Activated CD4-positive, CD25-positive, alpha-beta regulatory T cell (primary cell): ENCODE data around the gene GPS1.

Source experiments
- DNase-seq, 4 experiments: peaks; one replicate each; lab custom pipeline; 2025; lab: John Stamatoyannopoulos, UW

GPS1 gene

DNA sequence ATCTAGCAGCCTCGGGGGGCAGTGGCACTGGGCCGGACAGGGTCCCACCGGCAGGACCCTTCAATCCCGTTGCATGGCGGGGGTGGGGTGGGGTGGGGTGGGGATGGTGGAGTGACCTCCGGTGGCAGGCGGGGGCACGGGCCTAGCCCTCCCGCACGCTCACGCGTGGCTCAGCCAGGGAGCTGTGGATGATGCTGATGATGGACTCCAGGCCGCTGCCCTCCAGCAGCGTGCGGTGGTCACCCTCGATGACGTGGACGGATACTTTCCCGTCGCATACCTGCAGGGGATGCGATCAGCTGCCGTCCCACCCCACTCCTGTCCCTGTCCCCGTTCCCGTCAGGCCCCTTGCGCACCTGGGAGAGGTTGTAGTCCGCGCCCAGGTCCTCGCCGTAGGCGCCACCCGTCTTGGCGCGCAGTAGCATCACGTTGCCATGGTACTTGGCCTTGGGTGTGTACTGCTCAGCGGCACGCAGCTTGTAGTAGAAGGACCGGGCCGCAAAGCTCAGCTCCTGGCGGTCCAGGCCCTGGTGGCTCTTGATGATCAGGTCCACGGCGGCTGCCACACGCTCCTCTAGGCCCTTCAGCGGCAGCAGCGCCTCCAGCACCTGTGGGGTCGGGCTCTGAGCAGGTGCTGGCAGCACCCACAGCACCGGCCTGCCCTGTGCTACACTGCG is 27.4 kb downstream of the GPS1 start:
- DNase-seq = no peak

DNA sequence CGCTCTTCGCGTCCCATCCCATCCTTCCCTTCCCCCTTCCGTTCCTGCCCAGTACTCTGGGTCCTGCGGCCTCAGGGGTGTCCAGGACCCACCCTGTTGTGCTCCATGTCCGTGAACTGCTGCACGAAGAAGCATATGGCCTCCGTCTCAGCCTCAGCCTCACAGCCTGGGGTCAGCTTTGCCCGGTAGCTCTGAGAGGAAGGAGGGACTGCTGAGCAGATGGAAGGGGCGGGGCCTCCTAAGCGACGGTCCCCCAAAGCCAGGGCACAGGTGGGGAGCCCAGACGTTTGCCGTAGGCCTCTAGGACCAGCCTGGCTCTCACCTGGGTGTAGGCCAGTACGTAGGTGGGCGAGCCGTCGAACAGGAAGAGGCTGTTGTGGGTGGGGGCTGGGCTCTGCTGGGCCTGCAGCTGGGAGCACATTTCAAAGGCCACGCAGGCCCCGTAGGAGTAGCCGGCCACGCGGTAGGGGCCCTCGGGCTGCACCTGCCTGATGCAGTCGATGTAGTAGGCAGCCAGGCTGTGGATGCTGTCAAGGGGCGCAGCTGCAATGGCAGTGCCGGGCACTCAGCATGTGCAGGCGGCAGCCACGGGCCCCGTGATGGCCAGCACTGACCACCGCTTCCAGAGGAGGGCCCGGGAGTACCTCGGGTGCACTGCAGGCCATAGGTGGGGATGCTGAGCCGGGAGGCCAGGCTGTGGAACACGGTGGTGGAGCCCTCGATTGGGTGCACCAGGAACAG is 28.5 kb downstream of the GPS1 start:
- DNase-seq = no peak

DNA sequence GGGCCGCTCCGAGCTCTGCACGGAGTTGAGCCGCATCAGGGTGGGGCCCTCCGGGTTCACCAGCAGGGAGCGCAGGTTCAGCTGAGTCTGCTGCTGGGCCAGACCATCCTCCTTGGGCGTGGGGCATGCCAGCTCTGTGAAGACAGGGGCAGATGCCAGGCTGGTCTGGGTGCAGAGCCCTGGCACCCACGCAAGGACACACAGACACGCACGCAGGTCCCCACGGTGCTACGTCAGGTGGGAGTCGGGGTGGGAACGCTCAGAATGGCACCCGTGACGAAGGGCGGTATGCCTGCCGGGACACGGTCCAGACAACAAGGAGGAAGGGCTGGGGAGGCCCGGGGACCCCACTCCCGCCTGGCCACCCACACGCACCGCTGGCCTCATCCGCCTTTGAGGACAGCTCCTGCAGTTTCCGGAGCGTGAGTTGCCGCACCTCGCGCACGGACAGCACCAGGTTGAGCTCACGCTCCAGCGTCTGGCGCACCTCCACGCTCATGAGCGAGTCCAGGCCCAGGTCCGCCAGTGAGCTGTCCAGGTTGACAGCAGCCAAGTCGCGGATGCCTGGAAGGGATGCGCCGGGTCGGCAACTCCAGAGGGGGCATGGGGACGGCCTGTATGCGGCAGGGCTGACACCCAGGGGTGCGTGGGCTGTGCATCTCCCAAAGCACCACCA is 29.2 kb downstream of the GPS1 start:
- DNase-seq = no peak

DNA sequence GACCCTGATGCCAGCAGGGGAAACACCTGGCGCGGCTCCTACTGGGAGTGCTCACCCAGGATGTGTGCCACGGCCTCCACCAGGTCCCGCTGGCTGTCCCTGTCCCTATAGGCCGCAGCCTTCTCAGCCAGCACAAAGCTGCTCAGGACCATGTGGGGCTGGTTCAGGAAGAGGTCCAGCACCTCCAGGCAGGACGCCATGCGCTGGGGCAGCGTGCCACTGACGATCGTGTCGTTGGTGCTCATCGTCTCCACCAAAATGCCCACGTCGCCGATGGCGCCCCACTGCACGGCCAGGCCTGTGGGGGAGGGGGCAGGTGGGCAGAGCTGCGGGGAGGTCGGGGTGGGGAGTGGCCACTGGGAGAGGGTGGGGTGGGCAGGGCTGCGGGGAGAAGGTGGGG is 29.8 kb downstream of the GPS1 start:
- DNase-seq = no peak

DNA sequence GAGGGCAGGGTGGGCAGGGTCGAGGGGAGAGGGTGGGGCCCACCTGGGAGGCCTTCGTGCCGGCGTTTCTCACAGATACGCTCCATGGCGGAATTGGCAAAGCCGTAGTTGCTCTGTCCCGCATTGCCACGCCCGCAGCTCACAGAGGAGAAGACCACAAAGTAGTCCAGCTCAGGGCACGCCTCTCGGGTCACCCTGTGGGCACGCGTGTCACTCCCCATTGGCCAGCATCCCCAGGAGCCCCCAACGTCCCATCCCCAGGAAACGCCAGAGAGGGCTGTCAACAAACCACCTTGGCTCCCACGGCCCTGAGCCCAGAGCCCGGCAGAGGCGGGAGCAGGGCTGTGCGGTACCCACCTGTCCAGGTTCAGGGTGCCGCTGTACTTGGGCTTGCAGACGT is 30.3 kb downstream of the GPS1 start:
- no peak for DNase-seq

DNA sequence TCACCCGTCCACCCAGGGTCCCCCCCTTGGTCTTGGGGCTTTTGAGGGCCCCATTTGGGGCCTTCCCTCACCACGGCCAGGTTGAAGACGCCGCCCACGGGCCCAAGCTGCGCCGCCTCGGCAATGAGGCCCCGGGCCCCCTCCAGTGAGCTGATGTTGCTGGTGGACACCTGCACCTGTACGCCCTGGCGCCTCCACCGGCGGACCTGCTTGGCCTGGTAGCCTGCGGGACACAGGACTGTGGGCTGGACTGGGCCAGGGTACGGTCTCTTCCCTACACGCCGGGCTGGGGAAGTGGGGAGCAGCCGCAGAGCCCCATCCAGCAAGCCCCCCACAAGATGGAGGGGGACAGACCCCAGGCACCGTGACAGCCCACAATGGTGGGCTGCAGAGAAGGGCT is 30.8 kb downstream of the GPS1 start:
- no peak for DNase-seq

DNA sequence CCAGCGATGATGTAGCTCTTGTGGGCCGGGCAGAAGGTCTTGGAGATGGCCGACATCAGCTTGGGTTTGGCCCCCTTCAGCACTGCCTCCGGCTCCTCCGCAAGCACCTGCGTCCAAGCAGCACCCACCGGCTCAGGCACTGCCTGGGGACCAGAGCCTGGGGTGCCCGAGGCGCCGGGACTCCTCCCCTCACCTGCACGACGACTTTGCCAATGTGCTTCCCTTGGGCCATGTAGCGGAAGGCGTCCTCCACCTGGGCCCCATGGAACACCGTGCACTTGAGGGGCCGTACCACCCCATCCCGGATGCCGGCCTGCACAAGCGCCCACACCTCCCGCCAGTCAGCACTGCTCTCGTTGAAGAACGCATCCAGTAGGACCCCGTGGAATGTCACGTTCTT is 31.3 kb downstream of the GPS1 start:
- DNase-seq = no peak

DNA sequence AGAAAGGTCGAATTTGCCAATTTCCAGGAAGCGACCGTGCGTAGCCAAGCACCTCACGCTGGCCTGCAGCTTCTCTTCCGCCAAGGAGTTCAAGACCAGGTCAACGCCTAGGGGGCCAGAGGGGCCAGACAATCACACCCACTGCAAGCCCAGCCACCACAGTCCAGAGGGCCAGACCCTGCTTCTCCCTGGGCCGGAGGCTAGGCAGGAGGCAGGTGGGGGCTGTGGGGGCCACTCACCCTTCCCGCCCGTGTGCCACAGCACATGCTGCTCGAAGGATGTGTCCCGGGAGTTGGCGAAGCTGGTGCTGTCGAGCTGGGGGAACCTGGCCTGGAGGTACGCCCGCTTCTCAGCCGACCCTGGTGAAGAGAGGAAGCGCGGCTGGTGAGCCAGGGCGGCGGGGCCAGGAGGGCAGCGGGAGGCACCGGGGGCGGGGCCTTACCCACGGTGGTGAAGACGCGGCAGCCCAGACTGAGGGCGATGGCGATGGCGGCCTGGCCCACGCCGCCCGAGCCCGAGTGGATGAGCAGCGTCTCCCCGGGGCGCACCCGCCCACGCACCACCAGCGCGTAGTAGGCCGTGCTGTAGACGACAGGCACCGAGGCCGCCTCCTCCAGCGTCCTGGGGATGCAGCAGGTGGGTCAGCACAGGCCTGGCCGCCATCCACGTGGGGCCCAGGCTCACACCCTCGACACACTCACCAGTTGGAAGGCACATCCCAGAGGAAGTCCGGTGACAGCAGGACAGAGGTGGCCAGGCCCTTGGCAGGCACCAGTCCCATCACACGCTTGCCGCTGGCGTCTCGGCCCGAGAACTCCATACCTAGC is 32.0 kb downstream of the GPS1 start:
- DNase-seq = no peak

DNA sequence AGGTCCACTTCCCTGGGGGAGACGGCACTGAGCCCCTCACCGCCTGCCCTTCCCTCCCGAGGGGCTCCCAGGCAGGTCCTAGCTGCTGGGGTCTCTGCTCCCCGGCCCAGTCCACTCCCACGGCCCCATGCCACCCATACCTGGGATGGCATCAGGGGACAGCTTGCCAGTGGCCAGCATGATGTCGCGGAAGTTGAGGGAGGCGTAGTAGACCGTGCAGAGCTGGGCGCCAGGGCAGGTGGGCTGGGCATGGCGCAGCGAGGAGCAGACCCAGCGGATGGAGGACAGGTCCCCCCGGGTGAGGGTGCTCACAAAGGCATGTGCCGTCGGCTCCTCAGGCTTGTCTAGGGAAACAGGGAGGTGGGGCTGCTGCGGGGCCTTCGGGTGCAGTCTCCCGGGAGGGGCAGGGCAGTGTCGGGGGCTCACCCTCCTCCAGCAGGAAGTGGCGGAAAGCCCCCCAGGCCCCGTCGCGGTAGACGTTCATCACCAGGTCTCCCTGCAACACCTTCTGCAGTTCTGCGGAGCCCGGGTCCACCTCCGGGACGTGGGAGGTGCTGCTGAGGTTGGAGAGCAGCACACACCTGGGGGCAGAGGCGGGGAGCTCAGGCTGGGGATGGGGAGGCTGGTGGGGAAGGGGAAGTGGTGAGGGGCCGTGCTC is 32.8 kb downstream of the GPS1 start:
- no peak for DNase-seq

DNA sequence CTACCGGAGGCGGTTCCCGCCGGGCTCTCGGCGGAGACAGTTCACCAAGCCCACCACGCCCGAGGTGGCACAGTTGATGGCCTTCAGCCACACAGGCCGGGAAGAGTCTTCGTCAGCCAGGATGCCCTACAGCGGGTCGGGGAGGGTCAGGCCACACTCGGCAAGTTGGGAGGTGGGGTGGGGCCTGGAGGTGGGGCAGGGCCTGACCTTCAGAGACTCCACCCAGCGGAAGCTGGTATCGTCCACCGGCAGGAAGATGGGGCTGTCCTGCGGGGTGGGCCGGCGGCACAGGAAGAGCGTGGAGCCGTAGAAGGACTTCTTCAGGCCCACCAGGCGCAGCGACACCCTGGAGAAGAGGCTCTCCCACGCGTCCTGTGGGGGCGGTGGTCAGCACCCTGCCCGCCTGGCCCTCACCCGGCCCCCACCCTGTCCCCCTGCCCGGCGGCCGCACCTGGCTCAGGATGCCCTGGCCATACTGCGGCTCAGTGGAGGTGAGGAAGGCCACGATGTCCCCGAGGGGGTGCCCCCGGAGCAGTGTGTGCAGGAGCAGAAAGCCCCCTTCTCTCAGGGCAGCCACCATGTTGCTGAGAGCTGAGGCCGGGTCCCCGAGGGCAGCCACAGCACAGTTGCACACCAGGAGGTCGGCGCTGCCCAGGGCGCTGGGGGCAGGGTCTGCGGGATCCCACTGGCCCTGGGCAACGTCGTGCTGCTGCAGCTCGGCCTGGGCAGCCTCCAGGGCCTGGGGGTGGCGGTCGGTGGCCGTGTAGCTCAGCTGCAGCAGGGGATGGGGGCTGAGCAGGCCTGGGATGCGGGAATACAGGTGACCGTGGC is 33.5 kb downstream of the GPS1 start:
- no peak for DNase-seq

DNA sequence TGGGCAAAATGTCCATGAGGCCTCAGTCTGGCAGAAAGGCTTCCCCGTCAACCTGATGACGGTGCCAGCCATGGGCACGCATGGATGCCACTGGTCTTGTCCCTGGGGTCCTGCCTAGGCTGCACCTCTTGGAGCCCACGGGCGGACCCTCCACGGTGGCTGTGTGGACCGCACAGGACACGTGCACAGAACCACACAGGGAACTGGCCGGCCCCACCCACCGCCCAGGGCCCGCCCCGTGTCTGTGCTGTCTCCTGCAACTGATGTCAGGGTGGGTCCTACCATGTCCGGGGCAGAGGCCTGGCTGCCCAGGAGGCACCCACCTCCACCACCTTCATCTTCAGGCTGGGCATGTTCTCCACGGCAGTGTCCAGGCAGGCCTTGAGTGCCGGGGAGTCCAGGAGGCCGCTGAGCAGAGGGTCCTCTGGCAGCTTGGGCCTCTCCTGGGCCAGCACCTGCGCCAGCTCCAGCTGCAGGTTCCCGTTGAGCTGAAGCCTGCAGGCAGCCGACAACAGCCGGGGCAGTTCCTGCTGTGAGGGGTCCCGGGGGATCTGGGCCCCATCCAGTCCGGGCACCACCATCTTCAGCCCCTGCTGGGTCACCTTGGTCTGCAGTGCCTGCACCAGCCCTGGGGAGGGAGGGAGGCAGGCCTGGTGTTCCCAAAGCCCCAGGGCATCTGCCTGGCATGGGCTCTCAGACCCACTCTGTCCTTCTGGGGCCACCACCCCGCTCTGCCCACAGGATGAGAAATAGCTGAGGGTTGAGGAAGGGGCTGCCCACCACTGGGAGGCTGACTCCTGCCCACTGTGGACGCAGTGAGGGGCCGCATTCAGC is 34.5 kb downstream of the GPS1 start:
- DNase-seq = no peak

DNA sequence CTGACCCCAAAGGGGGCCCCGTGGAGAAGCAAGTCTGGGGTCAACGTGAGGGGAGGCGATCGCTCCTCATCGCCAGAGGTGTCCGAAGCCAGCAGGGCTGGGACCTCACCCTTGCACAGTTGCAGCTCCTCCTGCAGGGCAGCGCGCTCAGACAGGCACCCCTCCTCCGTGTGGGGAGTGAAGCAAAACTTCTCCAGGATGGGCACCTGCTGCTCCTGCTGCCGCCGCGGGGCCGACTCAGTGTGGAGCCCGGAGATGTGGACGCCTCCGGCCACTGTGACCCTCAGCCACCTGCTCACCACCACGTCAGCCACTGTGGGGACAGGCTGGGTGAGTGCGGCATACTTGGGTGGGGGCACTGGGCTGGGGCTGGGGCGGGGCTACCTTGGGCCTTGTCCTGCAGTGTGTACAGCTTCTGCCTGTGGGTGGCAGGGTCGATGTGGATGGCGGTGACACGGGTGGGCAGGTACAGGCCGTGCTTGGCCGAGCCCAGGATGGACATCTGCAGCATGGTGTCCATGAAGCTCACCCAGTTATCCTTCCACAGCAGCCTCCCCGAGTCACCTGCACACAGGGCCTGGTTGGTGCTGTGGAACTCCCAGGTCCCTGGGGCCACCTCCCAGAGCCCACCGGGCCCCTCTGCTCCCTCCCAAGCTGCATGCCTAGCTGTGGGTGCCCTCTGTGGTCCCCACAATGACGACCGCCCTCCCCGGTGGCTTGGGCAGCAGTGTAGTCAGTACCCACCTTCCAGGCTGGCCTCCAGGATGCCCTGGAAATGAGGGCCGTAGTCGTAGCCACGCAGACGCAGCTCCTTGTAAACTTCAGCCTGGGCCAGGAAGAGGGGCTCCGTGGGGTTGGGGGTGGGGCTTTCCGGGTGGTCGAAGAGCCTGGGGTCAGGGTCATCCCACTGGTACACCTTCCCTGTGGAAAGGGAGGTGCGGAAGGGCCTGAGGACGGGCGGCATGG is 35.5 kb downstream of the GPS1 start:
- DNase-seq = no peak

DNA sequence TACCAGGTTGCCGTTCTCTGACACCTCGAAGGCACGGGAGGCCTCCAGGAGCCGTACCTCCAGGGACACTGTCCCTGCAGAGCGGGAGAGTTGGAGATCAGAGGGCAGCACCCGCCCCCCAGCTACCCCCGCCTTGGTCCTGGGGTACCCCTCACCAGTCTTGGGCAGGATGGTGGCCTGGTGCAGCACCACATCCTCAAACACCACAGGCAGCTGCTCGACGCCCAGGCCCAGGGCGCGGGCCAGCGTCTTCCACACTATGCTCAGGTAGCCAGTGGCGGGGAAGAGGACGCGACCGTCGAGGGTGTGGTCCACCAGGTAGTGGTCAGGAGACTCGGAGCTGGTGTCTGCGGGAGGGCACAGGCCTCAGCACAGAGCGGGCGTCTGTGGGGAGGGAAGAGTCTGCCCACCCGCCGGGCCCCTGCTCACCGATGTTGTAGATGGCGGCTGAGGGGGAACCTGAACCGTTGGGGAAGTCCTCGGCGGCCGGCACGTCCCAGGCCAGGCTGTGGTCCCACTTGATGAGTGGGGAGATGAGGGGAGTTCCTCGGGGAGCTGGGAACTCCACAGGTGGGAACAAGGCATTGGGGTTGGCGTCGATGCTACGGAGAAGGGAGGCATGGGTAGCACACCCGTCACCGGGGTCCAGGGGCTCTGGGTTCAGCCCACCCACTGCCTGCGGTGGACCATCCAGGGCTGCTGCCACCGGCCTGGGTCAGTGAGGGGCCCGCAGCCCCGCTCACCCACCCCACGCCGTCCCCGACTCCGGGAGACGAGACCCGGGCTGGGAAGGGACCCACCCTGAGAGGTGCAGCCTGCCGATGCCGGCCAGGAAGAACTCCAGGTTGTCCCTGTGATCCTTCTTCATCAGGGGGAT is 36.5 kb downstream of the GPS1 start:
- no peak for DNase-seq

DNA sequence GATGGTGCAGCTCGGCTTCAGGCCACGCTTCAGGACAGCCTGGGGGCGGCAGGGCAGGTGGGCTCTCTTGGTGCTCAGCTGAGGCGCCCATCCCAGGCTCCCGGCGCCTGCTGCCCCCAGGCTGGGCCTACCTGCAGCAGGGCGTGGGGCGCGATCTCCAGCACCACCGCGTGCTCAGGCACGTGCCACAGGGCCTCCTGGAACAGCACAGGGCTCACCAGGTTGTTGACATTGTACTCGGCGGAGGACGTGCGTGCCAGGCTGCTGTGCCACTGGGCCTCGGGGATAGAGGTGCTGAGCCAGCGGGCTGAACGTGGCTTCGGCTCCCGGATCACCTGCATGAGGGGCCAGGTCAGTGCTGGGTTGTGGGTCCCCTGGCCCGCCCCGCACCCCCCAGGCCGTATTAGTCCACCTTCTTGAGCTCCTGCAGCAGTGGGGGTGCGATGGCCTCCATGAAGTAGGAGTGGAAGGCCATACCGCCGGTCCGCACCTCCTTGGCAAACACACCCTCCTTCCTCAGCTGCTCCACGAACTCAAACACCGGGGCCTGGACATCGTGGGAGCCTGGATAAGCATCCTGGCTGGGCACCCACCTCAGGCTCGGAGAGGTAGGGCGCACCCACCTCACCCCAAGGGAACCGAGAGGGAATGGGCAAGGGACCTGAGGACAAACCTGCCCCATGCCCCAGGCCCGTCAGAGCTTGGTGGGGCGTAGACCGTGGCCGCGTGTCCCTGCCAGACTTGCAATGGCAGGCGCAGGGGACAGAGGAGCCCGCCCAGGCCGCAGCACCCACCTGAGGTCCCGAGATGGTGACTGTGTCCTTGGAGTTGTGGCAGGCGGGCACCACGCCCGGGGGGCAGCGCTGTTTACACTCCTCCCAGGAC is 37.4 kb downstream of the GPS1 start:
- DNase-seq = no peak

DNA sequence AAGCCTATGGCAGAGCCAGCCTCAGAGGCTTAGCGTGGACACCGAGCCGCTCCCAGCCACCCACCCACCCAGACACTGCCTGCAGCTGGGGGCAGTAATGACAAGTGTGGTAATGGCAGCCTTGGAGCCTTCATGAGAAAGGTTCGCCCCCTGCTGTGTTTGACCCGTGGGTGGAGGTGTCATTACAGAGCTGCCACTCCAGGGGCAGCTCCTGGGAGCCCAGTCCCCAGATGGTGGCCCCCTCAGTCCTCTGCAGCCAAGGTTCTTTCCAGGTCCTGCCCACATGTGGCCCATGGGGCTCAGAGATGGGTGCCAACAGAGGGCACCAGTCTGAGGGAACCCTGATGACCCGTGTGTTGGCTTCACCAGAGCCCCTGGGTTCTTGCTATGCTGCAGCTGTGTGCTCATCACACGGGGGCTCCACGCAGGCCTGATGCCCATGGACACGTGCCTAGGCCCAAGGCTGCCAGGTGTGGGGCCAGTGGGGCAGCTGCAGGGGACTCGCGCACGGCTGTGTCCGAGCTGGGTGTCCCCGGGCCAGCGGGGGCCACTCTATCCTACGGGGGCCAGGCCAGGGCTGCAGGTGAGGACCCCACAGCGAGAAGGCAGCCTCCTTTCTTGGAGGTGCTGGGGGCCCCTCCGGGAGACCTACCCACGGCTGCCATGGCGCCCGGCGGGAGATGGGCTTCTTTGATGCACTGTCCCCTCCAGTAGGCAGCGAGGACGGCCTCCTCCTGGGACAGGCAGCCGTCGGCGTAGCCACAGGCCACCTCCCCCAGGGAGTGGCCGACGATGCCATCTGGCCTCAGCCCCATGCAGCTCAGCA is 38.2 kb downstream of the GPS1 start:
- no peak for DNase-seq
